PC-3 (cell line): ENCODE measurements around the gene MKLN1.

Source experiments
- CTCF ChIP-seq: fragments of 300-600 bp; sonication (generic); conservative IDR thresholded peaks from 2 replicates; pipeline ENCODE4 v1.5.1; 2017; ENCODE audit warnings: antibody characterized with exemption, low read depth, mild to moderate bottlenecking, low read length
- EZH2 ChIP-seq: fragments of 300-600 bp; sonication (generic); IDR thresholded peaks from one replicate; pipeline ENCODE4 v1.6.1; 2017; ENCODE audit warnings: antibody characterized with exemption, mild to moderate bottlenecking, low read length; ENCODE audit not compliant: unreplicated experiment
- EZH2phosphoT487 ChIP-seq: fragments of 300-600 bp; sonication (generic); IDR thresholded peaks from 2 replicates; pipeline ENCODE4 v1.6.1; 2018; ENCODE audit warnings: mild to moderate bottlenecking, antibody characterized with exemption, low read length, borderline replicate concordance

GRCh38 chr7:131503639-131504038 is 176.0 kb downstream of the MKLN1 start:
- TF ChIP-seq CTCF (no peak), EZH2 (no peak), EZH2phosphoT487 (no peak)
